GM23338 (cell line): Measurements from ENCODE around the gene E4F1. TPM values are rescaled to one million over a fixed set of nuclear protein-coding genes. Genes with fewer than 3 reads are reported as not detected.

Source experiments
- ATAC-seq: fragments of 200-7000 bp; cut with Tn5 transposase; 3 replicates; pipeline ENCODE4 v1.9.1; 2020
- DNase-seq: peaks from one replicate; pipeline ENCODE4 v3.0.0-alpha.2; 2015; ENCODE audit warnings: low spot score
- H2AFZ ChIP-seq: fragments of 200-600 bp; sonication (generic); 2 replicates; pipeline ENCODE4 v1.8.0; 2016; ENCODE audit warnings: antibody characterized with exemption, mild to moderate bottlenecking, moderate library complexity
- H3F3A ChIP-seq: fragments of 200-600 bp; sonication (generic); replicated peaks from 2 replicates; pipeline ENCODE4 v1.8.0; 2017; ENCODE audit warnings: antibody characterized with exemption, mixed run types, low read depth
- H3K27ac ChIP-seq: fragments of 200-600 bp; sonication (generic); 2 replicates; pipeline ENCODE4 v1.6.1; 2016; ENCODE audit warnings: low read depth
- H3K27me3 ChIP-seq: fragments of 200-600 bp; sonication (generic); 2 replicates; pipeline ENCODE4 v1.8.0; 2016; ENCODE audit warnings: mild to moderate bottlenecking, mixed run types, moderate library complexity; ENCODE audit not compliant: insufficient read depth
- H3K36me3 ChIP-seq: fragments of 200-600 bp; sonication (generic); 2 replicates; pipeline ENCODE4 v1.8.0; 2016; ENCODE audit warnings: mild to moderate bottlenecking; ENCODE audit not compliant: insufficient read depth
- H3K4me1 ChIP-seq: fragments of 200-600 bp; sonication (generic); 2 replicates; pipeline ENCODE4 v1.8.0; 2016; ENCODE audit warnings: mild to moderate bottlenecking, moderate library complexity; ENCODE audit not compliant: insufficient read depth
- H3K4me2 ChIP-seq: fragments of 200-600 bp; sonication (generic); 2 replicates; pipeline ENCODE4 v1.7.1; 2017; ENCODE audit warnings: mixed run types
- H3K4me3 ChIP-seq: fragments of 200-600 bp; sonication (generic); 2 replicates; pipeline ENCODE4 v1.6.1; 2016; ENCODE audit warnings: mixed run types
- H3K79me2 ChIP-seq: fragments of 200-600 bp; sonication (generic); replicated peaks from 2 replicates; pipeline ENCODE4 v1.8.0; 2017; ENCODE audit warnings: mild to moderate bottlenecking; ENCODE audit not compliant: insufficient read depth
- H3K9me2 ChIP-seq: fragments of 200-600 bp; sonication (generic); 2 replicates; pipeline ENCODE4 v1.8.0; 2017; ENCODE audit not compliant: insufficient read depth
- H4K20me1 ChIP-seq: fragments of 200-600 bp; sonication (generic); replicated peaks from 2 replicates; pipeline ENCODE4 v1.8.0; 2017; ENCODE audit warnings: mild to moderate bottlenecking; ENCODE audit not compliant: insufficient read depth
- H3K27ac Mint-ChIP-seq: 2 replicates; pipeline ENCODE4 v1.8.0; 2020; ENCODE audit warnings: inconsistent platforms, mild to moderate bottlenecking, moderate library complexity, mixed read lengths
- H3K27me3 Mint-ChIP-seq: 3 replicates; pipeline ENCODE4 v1.8.0; 2022; ENCODE audit warnings: low read depth, mild to moderate bottlenecking, moderate library complexity, mixed read lengths, inconsistent platforms; ENCODE audit not compliant: insufficient read depth, poor library complexity
- H3K36me3 Mint-ChIP-seq: 3 replicates; pipeline ENCODE4 v1.8.0; 2021; ENCODE audit warnings: low read depth, mild to moderate bottlenecking, inconsistent platforms, moderate library complexity, mixed read lengths
- H3K4me1 Mint-ChIP-seq: 3 replicates; pipeline ENCODE4 v1.8.0; 2020; ENCODE audit warnings: mild to moderate bottlenecking, inconsistent platforms, mixed read lengths
- H3K4me3 Mint-ChIP-seq: 3 replicates; pipeline ENCODE4 v1.8.0; 2021; ENCODE audit warnings: moderate library complexity, mild to moderate bottlenecking, inconsistent platforms, mixed read lengths
- H3K9me3 Mint-ChIP-seq: 3 replicates; pipeline ENCODE4 v1.8.0; 2020; ENCODE audit warnings: moderate library complexity, mild to moderate bottlenecking, inconsistent platforms, mixed read lengths
- CTCF ChIP-seq, 2 experiments: fragments of 200-600 bp in 1 of 2; sonication (generic) in 1 of 2; conservative IDR thresholded peaks; 2 replicates each; pipeline versions ENCODE4 v1.5.1 to v1.6.1; 2016 to 2017; ENCODE audit warnings: antibody characterized with exemption in 2 of 2, low read depth in 2 of 2, mild to moderate bottlenecking in 2 of 2, moderate library complexity in 1 of 2
- ETS1 ChIP-seq: IDR thresholded peaks from 2 replicates; pipeline ENCODE4 v1.6.1; 2016; ENCODE audit warnings: antibody characterized with exemption
- EZH2 ChIP-seq: fragments of 200-600 bp; sonication (generic); IDR thresholded peaks from one replicate; pipeline ENCODE4 v1.8.0; 2017; ENCODE audit warnings: antibody characterized with exemption, mild to moderate bottlenecking, low read depth; ENCODE audit not compliant: unreplicated experiment
- JUNB ChIP-seq: IDR thresholded peaks from one replicate; pipeline ENCODE4 v1.6.1; 2016; ENCODE audit warnings: antibody characterized with exemption; ENCODE audit not compliant: unreplicated experiment
- NANOG ChIP-seq: IDR thresholded peaks from 2 replicates; pipeline ENCODE4 v1.6.1; 2016; ENCODE audit warnings: antibody characterized with exemption, borderline replicate concordance
- POLR2AphosphoS5 ChIP-seq: IDR thresholded peaks from 2 replicates; pipeline ENCODE4 v1.6.1; 2016; ENCODE audit warnings: antibody characterized with exemption, low read depth
- polyA plus RNA-seq: library from polyadenylated mRNA; unstranded; fragments of >200 nt; fragmentation: Nextera tagmentation; extraction: Ambion mirVana; gene quantifications from 2 replicates; pipeline ENCODE4 v1.2.1, GENCODE V29; 2016
- total RNA-seq: library from RNA; depleted of rRNA; stranded (reverse); fragments of >200 nt; shearing (Covaris generic); gene quantifications from 2 replicates; pipeline ENCODE4 v1.2.3, GENCODE V29; 2014

Gene E4F1
- total and polyA plus RNA-seq, 2 experiments from 2014 or later: 22.6 to 45.5 TPM

- peaks cover 3% of the 10 kb centered on the region; the same call in 1 of the 2 replicates for H3F3A ChIP-seq
- H3K79me2 ChIP-seq: no peaks in the 10 kb centered on the region
- no peak overlapping the region for H3K27ac ChIP-seq
- Mint-ChIP-seq H3K4me3 (peak overlapping the region; percentile 84), H3K4me1 (peaks cover 13% of the 10 kb centered on the region), H3K9me3 (no peaks in the 10 kb centered on the region), H3K36me3 (peaks cover 14% of the 10 kb centered on the region), H3K27me3 (peaks cover 25% of the 10 kb centered on the region), H3K27ac (peak overlapping the region; percentile 8)
- H3K4me1 ChIP-seq: peaks cover 4% of the 10 kb centered on the region; the same call in 1 of the 2 replicates
- peak overlapping the region; percentile 100 for H2AFZ ChIP-seq
- H3K4me2 ChIP-seq: peak overlapping the region; percentile 95
- no peaks in the 10 kb centered on the region for H3K9me2 ChIP-seq
- ATAC-seq: peak; percentile 16
- H3K27me3 ChIP-seq: peaks cover 18% of the 10 kb centered on the region
- peak overlapping the region; percentile 95 for H3K4me3 ChIP-seq
- TF ChIP-seq CTCF (conservative IDR thresholded peaks at IDR 0.05; ENCODE audit: low read depth in 2 of 2): no peak
- no peak for TF ChIP-seq ETS1
- no peak for TF ChIP-seq EZH2
- no peak for TF ChIP-seq POLR2AphosphoS5
- no peak for TF ChIP-seq JUNB
- H4K20me1 ChIP-seq: no peaks in the 10 kb centered on the region
- no peaks in the 10 kb centered on the region for H3K36me3 ChIP-seq
- no peak for DNase-seq
Measured at GRCh38 chr16:2204416-2205103, 18.8 kb upstream of the E4F1 start.

- no peaks in the 10 kb centered on the region for H3K9me3 Mint-ChIP-seq
- Histone ChIP-seq H3K27ac (0 out of 2 replicates have a peak within 1 kb of the TSS, but pooled peaks have one; percentile 63), H2AFZ (peak within 1 kb of the TSS; percentile 100), H4K20me1 (no peaks in the 10 kb centered on the region), H3K4me1 (peaks cover 4% of the 10 kb centered on the region; the same call in 1 of the 2 replicates), H3K36me3 (no peaks in the 10 kb centered on the region), H3K4me3 (peak within 1 kb of the TSS; percentile 95), H3F3A (peaks cover 3% of the 10 kb centered on the region; the same call in 1 of the 2 replicates), H3K4me2 (peak within 1 kb of the TSS; percentile 95), H3K9me2 (no peaks in the 10 kb centered on the region), H3K79me2 (no peaks in the 10 kb centered on the region), H3K27me3 (peaks cover 16% of the 10 kb centered on the region)
- ATAC-seq (peak; percentile 64), DNase-seq (peak; percentile 89)
- H3K4me1 Mint-ChIP-seq: peaks cover 13% of the 10 kb centered on the region
- H3K36me3 Mint-ChIP-seq: peaks cover 14% of the 10 kb centered on the region
- peak within 1 kb of the TSS; percentile 84 for H3K4me3 Mint-ChIP-seq
- TF ChIP-seq NANOG (no peak), POLR2AphosphoS5 (peak; percentile 81)
- H3K27ac Mint-ChIP-seq: peak within 1 kb of the TSS; percentile 8
- peaks cover 20% of the 10 kb centered on the region for H3K27me3 Mint-ChIP-seq
Measured at GRCh38 chr16:2205104-2205966, 18.1 kb upstream of the E4F1 start, which contains the start of gene MLST8. MLST8 (plus strand) TSS chr16:2205454; CDS start chr16:2206086, 632 bp downstream.
